Fibroblast of peridontal ligament (primary cell): ENCODE measurements around the gene OAS1.
"Not testable (repeated sequence)": the region's sequence is repeated elsewhere in the genome, so short reads cannot be mapped to it uniquely, and the experiment has no call there.

Experiments used
- DNase-seq: peaks from one replicate; pipeline ENCODE4 v3.0.0-alpha.2; 2010; ENCODE audit errors: extremely low read depth

The OAS1 gene

DNA sequence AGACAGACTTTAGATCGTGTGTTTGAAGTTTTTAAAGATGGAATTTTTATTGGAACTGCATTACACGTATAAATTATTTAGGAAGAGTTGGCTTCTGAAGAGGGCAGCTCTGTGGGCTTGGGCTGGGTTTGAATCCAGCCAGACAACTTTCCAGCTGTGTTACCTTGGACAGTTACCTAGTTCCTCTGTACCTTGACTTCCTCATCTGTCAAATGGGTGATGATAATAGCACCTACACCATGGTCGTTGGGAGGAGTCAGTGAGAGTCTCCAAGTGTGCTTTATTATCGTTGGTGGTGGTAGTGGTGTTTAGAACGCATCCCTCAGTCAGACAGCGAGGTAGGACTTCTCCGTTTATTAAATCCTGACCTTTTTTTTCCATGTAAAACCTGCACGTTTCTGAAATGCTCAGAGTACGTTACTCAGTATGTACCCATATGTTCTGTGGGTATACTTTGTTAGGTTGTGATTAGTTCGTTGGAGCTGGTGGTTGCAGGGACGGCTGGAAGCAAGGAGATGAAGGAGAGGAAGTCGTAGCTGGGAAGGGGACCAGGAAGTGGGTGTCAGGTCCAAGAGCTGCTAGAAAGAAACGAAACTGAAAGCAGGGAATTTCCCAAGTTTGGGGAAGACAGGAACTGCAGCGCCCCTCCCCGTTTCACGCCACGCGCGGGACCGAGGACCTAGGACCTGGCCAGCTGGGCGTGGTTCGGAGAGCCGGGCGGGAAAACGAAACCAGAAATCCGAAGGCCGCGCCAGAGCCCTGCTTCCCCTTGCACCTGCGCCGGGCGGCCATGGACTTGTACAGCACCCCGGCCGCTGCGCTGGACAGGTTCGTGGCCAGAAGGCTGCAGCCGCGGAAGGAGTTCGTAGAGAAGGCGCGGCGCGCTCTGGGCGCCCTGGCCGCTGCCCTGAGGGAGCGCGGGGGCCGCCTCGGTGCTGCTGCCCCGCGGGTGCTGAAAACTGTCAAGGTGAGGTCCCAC is 31.3 kb downstream of the OAS1 start, which contains the start of gene OAS3:
OAS3 (plus strand) TSS at position 734 of the 979 bp plus-strand sequence; CDS start at position 791, 57 bp downstream.
- peak; percentile 87 for DNase-seq

DNA sequence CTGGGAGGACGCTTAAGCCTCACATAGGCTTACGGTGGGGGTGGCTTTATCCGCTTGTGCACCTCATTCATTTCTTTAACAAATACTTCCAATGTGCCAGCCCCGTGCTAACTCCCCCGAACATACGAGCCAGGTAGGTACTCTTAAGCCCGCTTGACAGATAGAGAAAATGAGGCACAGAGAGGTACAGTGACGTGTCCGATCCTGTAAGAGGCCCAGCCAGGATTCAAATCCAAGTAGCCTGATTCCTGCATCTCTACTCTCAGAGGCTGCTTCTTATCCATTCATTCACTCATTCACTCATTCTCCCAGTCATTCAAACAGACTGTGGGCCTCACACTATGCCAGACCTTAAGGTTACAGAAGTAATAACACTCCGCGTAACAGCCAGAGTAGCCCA is 32.0 kb downstream of the OAS1 start:
- peak; percentile 11 for DNase-seq

DNA sequence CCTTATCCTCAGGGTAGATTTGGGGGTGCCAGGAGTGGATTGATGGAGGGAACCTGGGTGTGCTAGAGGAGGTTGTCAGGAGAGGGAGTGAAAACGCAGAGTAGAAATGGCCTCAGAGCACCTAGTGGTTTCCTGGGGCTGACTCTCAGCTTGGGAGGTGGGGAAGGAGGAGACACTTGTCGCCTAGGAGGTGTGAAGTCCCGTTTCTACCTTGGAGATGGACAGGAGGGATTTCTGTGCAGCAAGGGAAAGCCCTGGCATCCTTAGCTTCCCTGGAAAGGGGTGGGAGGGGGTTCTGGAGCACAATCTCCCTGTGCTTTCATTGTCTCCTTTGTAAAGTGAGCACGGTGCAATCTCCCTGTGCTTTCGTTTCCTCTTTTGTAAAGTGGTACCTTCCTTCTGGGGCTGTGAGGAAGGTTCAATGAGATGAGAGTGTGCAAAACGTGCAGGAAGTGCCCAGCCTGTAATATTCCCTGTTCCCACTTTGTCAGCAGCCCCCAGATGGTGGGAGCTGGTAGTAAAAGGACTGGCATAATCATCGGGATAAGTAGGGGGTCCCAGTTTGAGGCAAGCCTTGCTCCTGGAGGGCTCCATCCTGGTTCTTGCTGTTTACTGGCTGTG is 33.1 kb downstream of the OAS1 start:
- peak; percentile 2 for DNase-seq

DNA sequence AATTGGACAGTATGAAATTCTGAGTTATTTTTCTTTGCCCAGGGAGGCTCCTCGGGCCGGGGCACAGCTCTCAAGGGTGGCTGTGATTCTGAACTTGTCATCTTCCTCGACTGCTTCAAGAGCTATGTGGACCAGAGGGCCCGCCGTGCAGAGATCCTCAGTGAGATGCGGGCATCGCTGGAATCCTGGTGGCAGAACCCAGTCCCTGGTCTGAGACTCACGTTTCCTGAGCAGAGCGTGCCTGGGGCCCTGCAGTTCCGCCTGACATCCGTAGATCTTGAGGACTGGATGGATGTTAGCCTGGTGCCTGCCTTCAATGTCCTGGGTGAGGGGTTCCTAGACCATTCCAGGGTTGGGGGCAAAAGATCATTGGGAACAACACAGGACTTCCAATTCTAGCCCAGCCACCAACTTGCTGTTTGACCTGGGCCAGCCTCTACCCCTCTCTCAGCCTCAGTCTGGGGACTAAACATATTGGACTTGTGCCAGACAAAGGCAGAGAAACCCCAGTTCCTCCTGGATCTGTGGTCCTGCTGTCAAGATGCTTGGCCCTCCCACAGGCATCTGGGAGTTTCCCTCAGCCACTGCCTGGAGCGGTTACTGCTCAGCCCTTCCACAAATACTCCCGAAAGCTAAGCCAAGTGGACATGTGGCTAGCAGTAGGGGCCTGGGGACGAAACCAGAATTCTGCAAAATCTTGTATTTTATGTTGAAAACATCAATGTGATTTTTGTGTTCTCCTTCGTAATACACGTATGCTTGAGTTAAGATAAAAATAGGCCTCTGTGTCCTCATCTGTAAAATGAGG is 35.0 kb downstream of the OAS1 start:
- DNase-seq = no peak

DNA sequence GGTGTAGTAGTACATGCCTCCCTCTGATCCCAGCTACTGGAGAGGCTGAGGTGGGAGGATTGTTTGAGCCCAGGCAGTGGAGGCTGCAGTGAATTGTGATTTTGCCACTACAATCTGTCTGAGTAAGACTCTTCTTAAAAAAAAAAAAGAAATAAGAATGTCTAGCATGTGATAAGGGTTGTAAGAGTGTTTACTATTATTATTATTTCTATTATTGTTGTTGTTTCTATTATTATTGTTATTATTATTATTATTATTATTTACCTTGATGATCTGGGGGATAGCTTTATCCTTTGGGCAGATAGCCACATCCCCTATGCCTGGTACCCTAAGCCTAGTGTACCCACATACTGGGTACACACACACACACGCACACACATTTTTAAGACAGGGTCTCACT is 35.8 kb downstream of the OAS1 start:
- DNase-seq = no peak

DNA sequence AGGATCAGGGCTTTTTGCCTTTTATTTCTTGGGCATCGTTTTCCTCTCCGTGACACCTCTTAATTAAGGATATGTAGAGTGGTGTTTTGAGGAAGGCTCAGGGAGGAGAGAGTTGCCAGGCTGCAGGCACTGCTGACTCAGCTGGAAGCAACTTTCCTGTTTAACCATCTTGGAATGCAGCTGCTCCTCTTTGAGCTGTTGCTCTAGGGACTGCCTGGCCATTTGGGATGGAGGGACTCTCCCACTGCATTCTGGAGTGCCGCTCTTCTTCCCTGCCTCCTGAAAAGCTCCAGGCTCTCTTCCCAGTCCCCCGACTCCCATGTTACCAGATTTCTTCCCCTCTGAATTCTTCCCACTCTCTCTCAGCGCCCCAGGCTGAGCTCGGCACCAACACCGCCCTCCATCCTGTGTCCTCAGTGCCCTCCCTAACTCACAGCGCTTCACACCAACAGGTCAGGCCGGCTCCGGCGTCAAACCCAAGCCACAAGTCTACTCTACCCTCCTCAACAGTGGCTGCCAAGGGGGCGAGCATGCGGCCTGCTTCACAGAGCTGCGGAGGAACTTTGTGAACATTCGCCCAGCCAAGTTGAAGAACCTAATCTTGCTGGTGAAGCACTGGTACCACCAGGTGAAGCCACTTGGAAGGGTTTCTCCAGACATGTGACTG is 37.4 kb downstream of the OAS1 start:
- DNase-seq = no peak

DNA sequence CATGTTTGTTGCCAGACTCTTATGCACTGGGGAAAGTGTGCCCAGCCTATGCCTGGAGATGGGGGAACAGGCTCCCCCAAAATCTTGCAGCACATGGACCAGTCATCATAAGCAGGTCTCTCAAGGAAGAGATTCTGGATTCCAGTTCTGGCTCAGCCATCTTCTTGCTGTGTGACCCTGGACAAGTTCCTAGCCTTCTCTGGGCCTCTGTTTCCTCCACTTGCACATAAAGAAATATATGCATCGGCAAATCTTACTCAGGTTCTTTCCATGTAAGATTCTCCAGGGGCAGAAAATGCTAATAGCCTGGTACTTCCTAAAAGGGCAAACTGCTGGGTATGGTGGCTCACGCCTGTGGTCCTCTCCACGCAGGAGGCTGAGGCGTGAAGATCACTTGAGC is 38.8 kb downstream of the OAS1 start:
- no peak for DNase-seq

DNA sequence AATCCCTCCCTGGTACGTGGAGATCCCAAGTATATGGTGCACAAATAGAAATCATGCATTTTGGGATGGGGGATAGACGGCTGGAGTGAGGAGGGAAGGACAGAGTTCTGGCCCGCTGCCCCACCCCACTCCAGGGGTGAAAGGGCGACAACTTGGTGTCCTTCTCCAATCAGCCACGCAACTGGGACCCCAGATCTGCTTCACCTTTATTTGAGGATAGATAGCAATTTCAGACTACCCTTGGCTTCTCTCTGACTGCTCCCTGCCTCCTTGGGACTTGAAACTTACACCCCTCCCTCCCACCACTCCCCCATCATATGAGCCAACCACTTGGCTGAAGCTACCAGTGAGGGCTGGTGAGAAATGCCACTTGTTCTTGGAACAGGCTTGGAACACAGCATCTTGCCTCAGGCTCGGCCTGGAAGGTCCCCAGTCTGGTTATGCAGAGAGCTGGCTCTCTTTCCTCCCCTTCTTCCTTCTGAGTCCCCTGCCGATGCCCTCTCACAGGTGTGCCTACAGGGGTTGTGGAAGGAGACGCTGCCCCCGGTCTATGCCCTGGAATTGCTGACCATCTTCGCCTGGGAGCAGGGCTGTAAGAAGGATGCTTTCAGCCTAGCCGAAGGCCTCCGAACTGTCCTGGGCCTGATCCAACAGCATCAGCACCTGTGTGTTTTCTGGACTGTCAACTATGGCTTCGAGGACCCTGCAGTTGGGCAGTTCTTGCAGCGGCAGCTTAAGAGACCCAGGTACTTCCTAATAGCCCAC is 39.7 kb downstream of the OAS1 start:
- no peak for DNase-seq

DNA sequence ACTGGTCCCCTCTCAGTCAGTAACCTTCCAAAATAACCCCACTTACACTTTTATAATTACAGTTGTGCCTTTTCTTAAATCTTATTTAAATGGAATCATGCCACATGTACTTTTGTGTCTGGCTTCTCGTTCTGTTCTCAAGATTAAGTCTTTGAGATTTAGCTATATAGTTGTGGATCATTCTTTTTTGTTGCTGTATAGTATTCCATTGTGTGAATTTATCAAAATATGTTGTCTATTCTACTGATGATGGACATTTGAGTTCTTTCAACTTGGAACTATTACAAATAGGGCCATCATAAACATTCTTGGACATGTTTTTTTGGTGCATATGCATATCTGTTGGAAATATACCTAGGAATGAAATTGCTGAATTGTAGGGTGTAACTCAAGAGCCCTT is 40.6 kb downstream of the OAS1 start:
- DNase-seq = no peak

DNA sequence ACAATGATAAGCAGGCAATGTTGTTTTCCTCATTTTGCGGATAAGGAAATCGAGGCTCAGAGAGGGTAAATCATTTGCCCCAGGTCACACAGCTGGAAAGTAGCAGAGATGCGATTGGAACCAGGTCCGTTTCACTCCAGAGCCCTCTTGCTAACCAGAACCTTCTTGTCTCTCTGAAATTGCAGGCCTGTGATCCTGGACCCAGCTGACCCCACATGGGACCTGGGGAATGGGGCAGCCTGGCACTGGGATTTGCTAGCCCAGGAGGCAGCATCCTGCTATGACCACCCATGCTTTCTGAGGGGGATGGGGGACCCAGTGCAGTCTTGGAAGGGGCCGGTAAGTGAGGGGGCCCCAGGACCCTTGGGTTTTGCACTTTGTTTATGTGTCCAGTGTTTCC is 41.0 kb downstream of the OAS1 start:
- DNase-seq = no peak

DNA sequence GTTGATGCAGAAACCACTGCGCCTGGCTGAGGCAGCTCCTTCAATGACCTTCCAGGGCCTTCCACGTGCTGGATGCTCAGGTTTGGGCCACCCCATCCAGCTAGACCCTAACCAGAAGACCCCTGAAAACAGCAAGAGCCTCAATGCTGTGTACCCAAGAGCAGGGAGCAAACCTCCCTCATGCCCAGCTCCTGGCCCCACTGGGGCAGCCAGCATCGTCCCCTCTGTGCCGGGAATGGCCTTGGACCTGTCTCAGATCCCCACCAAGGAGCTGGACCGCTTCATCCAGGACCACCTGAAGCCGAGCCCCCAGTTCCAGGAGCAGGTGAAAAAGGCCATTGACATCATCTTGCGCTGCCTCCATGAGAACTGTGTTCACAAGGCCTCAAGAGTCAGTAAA is 42.0 kb downstream of the OAS1 start:
- DNase-seq = no peak

DNA sequence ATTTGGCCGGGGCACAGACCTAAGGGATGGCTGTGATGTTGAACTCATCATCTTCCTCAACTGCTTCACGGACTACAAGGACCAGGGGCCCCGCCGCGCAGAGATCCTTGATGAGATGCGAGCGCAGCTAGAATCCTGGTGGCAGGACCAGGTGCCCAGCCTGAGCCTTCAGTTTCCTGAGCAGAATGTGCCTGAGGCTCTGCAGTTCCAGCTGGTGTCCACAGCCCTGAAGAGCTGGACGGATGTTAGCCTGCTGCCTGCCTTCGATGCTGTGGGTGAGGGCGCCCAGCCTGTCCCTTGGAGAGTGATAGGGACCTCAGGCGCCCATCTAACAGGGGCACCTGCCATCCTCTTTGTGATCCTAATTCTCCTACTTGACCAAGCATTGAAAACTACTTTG is 43.9 kb downstream of the OAS1 start:
- DNase-seq = no peak

DNA sequence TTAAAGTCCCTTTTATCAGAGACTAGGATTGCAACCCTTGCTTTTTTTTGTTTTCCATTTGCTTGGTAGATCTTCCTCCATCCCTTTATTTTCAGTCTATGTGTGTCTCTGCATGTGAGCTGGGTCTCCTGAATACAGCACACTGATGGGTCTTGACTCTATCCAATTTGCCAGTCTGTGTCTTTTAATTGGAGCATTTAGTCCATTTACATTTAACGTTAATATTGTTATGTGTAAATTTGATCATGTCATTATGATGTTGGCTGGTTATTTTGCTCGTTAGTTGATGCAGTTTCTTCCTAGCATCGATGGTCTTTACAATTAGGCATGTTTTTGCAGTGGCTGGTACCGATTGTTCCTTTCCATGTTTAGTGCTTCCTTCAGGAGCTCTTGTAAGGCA is 50.4 kb downstream of the OAS1 start:
- not testable (repeated sequence) for DNase-seq

DNA sequence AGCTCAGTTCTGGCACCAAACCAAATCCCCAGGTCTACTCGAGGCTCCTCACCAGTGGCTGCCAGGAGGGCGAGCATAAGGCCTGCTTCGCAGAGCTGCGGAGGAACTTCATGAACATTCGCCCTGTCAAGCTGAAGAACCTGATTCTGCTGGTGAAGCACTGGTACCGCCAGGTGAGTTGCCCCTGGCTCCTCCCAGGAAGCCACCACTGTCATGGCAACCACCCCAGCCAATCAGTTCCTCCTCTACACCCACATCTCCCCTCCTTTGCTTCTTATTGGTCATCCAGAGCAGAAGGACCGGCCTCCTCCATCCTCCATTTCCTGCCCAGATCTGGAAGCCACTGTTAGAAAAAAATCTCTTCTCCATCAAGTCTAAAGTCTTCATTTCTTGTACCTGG is 54.3 kb downstream of the OAS1 start:
- DNase-seq = no peak

DNA sequence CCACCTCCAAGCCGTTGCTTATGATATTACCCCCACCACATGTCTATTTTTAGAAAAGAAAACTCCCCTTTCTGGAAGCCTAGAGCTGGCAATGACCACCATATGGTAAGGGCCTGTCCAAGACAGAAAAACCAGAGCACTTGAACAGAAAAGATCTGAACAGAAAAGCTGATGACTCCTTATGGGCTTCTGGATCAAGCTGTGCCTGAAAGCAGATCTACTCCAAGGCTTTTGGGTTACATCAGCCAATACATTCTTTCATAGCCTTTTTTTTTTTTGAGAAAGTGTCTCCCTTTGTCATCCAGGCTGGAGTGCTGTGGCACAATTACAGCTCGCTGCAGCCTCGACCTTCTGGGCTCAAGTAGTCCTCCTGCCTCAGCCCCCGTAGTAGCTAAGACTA is 54.8 kb downstream of the OAS1 start:
- DNase-seq = no peak

DNA sequence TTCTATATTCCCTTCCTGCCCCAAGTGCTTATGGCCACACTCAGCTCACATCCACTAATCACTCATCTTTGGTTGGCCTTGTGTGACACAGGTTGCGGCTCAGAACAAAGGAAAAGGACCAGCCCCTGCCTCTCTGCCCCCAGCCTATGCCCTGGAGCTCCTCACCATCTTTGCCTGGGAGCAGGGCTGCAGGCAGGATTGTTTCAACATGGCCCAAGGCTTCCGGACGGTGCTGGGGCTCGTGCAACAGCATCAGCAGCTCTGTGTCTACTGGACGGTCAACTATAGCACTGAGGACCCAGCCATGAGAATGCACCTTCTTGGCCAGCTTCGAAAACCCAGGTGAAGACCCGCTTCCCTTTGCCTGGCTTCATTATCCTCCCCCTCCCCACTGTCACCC is 55.8 kb downstream of the OAS1 start:
- no peak for DNase-seq

DNA sequence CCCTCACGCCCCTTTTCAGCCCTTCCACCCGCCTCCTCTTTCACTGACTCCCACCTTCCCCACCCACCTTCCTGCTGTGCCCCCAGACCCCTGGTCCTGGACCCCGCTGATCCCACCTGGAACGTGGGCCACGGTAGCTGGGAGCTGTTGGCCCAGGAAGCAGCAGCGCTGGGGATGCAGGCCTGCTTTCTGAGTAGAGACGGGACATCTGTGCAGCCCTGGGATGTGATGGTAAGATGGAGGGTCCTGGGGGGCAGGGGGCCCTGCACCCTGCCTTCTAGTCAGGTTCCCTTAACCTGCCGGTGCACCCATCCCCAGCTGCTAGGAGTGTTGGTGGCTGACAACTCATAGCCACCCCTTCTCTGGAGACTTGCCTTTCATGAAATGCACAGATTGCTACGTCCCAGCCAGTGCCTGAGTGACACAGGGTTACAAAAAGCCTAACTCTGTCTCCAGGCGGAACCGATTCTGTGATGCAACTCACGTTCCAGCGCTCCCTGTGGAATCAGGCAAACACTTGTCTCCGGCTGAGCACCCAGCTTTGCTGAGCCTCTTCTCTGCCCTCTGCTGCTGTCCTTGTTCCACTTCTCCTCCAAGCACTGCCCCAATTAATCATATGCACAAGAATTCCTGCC is 56.6 kb downstream of the OAS1 start:
- DNase-seq = no peak

DNA sequence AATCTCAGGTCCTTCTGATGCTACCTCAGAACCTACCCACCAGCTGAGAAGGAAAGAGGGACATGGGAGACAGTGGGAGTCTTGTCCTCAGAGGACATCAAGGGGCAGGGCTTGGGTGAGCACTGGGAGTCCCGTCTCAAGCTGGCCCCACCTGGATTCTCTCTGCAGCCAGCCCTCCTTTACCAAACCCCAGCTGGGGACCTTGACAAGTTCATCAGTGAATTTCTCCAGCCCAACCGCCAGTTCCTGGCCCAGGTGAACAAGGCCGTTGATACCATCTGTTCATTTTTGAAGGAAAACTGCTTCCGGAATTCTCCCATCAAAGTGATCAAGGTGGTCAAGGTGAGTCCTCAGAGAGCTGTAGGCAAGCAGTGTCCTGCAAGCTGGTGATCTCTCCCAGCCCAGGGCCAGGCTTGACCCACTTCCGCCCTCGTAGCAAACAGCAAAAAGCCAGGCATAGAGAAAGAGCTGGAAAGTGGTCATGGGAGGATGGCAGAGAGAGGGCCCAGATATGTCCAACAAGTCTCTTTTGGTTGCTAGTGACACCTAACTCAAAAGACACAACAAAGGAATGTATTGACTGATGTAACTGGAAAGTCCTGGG is 57.4 kb downstream of the OAS1 start:
- DNase-seq = no peak

DNA sequence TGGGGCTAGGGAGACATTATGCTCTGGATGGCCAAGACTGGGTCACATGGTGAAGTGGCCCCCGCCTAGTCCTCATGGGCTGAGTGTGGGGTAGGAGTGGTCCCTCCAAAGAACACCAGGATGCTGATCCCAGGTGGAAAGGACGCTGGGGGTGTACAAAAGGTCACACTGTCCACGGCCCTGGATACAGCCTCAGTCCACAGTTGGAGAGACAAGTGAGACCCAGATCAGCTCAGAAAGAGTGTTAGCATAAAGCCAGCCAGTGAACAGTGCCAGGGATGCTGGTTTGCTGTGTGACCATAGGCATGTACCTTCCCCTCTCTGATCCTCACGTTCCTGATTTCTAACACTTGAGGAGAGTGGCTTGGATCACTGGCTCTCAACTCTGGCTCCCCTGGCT is 58.2 kb downstream of the OAS1 start:
- no peak for DNase-seq

DNA sequence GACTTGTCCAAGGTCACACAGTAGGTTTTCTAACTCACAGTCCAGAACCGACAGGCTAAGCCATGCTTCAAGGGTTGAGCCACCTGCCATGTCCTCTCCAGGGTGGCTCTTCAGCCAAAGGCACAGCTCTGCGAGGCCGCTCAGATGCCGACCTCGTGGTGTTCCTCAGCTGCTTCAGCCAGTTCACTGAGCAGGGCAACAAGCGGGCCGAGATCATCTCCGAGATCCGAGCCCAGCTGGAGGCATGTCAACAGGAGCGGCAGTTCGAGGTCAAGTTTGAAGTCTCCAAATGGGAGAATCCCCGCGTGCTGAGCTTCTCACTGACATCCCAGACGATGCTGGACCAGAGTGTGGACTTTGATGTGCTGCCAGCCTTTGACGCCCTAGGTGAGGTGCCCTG is 58.9 kb downstream of the OAS1 start:
- DNase-seq = no peak
